Pulmonary artery endothelial cell (primary cell): ENCODE results near the gene MYOZ3. TPM values are rescaled to one million over a fixed set of nuclear protein-coding genes. Genes with fewer than 3 reads are reported as not detected.
A peak's percentile ranks its signal among the peaks of the same experiment; 100 is the strongest.

Source experiments
- DNase-seq: peaks from one replicate; pipeline ENCODE4 v3.0.0-alpha.2; 2011; ENCODE audit warnings: low read depth, low spot score
- total RNA-seq: library from RNA; depleted of rRNA; stranded (reverse); fragments of >200 nt; gene quantifications from 2 replicates; pipeline ENCODE4 v1.2.3, GENCODE V29; 2014

MYOZ3 gene
- total RNA-seq, 1 donor from 2014 or later: 0.59 TPM

DNA sequence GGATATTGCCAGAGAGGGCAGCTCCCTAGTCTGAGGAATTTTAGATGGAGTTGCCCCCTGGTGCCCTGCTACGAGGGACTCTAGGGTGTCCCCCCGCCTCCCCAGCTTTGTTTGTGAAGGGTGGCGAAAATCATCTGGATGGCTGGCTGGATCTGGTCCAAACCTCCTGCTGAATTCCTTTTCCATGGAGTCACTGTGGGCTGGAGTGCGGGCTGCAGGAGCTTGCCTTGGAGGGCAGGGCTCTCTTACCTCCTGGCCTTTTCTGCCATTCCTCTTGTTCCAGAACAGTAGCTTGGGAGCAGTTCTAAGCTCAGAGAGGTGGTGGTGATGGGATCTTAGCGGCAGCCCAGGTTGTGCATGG, 18.5 kb upstream of the MYOZ3 start:
- DNase-seq: peak; percentile 64

DNA sequence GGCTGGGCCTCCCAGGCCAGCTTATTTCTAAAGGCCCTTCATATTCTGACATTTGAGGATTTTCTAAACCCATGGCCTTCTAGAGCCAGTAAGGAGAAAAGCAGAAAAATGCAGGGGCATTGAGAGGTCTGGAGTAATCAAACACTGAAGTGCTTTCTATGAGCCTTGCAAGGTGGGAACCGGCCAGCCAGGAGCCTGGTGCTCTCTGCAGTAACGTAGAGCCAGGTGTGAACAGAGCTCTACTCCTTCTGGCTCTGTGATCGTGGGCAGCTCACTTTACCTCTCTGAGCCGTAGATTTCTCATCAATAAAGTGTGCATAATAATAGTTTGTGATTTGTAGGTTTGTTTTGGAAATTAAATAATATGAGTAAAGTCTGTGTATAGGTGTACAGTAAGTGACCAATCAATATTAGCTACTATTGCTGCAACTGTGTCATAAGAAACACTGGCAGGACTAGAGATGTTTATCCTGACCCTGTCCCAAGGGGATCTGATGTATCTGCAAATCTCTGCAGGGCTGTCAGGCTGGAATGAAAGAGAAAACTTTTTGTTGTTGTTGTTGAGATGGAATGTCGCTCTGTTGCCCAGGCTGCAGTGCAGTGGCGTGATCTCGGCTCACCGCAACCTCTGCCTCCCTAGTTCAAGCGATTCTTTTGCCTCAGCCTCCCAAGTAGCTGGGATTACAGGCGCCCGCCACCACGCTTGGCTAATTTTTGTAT, 17.9 kb upstream of the MYOZ3 start:
- DNase-seq: no peak

GRCh38 chr5:150644058-150644457, 17.0 kb upstream of the MYOZ3 start:
- no peak for DNase-seq

- no peak for DNase-seq
Observed at GRCh38 chr5:150644514-150644913, 16.5 kb upstream of the MYOZ3 start.

- DNase-seq: no peak
Observed at GRCh38 chr5:150645070-150645700, 15.9 kb upstream of the MYOZ3 start.

GRCh38 chr5:150647275-150648251, 13.5 kb upstream of the MYOZ3 start:
- DNase-seq: no peak

DNA sequence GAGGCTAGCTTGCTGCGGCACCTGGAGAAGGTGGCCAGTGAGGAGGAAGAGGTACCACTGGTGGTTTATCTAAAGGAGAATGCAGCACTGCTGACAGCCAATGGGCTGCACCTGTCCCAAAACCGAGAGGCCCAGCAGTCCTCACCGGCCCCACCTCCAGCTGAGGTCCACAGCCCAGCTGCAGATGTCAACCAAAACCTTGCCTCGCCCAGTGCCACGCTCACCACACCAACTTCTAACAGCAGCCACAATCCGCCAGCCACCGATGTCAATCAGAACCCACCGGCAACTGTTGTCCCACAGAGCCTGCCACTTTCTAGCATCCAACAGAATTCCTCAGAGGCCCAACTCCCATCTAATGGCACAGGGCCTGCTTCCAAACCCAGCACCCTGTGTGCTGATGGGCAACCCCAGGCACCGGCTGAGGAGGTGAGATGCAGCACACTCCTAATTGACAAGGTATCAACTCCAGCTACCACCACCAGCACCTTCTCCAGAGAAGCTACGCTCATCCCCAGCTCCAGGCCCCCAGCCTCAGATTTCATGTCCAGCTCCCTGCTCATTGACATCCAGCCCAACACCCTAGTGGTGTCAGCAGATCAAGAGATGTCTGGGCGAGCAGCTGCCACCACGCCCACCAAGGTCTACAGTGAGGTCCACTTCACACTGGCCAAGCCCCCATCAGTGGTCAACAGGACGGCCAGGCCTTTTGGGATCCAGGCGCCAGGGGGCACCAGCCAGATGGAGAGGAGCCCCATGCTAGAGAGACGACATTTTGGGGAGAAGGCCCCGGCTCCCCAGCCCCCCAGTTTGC, 12.6 kb upstream of the MYOZ3 start:
- no peak for DNase-seq

- no peak for DNase-seq
Observed at GRCh38 chr5:150649108-150650020, 11.7 kb upstream of the MYOZ3 start.

DNA sequence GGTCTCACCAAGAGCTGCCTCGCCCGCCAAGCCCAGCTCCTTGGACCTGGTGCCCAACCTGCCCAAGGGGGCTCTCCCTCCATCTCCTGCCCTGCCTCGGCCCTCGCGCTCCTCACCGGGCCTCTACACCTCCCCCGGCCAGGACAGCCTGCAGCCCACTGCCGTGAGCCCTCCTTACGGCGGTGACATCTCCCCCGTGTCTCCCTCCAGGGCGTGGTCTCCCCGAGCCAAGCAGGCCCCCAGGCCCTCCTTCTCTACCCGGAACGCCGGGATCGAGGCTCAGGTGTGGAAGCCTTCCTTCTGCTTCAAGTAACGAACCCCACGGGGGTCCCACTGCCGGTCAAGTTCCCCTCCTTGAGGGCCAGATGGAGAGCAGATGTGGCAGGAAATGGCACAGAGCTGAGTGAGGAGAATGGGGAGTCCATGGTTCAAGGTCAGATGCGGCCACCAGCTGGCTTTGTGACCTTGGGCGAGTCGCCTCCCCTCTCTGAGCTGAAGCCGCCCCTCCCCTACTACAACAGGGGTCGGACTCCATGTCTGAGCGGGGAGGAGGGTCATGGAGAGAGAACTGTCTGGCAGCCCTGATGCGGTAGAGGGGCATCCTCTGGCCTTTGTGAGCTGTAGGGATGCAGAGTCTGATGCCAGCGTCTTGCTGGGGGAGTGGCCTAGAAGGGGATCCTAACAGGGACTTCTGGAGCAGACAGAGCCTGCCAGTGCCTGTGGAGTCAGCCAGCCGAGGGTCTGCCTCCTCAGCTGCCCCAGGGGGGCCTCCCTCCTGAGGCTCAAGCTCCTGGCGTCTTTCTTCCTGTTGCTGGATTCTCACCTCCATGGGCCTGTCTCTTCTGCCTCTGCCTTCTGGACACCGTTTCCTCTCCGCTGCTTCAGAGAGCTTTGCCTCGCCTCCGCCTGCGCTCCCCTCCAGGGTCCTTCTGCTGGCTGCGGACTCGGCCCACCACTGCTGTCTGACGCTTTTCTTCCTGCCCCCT, 10.7 kb upstream of the MYOZ3 start:
- no peak for DNase-seq

- no peak for DNase-seq
Observed at GRCh38 chr5:150651382-150651781, 9.7 kb upstream of the MYOZ3 start.

DNA sequence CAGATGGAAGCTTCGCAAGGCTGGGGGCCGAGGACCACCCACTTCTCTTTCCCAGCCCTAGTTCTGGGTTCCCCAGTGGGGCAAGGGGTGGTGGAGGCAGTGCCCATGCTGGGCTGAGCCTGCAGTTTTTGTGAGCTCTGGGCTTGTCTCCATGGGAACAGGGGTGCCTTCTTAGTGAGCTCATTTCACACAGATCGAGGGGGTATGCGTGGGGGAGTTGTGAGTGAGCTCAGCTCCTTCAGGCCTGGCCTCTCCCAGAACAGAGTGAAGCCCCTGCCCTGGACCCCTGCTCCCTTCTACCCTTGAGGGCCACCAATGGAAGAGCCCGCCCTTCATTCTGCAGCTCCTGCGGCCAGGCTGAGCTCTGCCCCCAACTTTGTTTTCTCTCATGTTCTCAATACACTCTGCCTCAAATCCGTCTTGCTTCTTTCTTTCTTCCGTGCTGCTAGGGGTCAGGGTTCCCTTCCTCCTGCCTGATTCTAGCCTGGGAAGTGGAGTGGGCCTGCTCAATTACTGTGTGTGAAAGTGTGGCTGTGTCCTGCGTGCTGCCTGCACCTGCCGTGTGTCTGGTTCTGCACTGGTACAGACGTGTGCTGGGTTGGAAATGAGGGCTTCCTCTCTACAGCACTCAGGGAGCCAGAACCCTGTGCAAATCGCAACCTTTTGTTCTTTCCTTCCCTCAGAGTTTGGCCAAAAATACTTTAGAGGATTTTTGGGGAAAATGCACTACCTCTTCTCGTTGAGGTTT, 9.0 kb upstream of the MYOZ3 start:
- DNase-seq: no peak

- DNase-seq: no peak
Observed at GRCh38 chr5:150653145-150653761, 7.8 kb upstream of the MYOZ3 start.

DNA sequence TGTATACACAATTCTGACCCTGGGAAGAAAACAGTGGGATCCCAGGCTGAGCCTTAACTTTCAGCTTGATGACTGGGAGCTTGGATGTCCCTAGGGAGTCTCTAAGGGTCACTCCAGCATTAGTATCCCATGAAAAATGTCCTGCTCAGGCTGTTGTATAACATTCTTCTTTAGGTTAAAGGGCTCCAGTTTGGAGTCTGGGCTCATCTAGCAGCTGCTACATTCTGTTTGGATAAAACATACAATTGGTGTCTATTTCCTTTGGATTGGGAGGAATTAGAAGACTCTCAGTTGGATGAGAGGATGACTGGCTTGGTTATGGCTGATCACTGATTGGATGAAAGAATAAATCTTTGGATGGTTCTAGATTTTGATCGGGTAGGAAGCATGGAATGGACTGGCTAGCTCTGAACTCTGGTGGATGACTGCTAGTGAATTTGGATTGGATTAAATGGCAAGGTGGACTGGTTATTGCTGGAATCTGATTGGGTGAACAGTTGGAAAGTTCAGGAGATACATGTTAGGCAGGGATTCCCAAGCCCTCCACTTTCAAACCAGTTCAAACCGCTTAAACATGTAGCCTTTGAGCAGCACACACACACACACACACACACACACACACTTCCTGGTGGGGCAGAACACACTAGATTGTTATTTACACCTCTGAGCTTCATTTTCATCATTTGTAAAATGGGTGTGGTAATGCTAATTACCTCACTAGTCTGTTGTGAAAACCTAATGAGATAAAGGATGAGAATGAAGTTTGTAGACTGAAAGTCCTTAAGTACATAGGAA, 7.1 kb upstream of the MYOZ3 start:
- DNase-seq: no peak

DNA sequence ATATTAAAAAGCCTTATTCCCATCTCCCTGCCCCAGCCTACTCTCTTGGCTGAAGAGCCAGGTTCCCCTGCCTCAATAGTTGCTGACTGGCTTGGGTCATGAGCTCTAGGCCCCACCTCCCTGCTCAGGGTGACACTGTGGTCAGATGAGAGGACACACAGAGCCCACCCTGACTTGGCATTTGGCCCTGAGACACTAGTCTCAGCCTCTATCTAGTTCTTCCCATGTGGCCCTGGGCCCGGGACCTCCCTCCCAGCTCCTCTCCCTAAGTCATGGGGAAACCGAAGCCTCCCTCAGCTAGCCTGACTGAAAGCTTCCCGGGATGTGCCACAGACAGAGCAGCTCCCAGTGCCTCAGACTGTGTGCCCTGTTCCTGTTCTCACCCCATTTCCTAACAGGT, 5.8 kb upstream of the MYOZ3 start:
- no peak for DNase-seq

DNA sequence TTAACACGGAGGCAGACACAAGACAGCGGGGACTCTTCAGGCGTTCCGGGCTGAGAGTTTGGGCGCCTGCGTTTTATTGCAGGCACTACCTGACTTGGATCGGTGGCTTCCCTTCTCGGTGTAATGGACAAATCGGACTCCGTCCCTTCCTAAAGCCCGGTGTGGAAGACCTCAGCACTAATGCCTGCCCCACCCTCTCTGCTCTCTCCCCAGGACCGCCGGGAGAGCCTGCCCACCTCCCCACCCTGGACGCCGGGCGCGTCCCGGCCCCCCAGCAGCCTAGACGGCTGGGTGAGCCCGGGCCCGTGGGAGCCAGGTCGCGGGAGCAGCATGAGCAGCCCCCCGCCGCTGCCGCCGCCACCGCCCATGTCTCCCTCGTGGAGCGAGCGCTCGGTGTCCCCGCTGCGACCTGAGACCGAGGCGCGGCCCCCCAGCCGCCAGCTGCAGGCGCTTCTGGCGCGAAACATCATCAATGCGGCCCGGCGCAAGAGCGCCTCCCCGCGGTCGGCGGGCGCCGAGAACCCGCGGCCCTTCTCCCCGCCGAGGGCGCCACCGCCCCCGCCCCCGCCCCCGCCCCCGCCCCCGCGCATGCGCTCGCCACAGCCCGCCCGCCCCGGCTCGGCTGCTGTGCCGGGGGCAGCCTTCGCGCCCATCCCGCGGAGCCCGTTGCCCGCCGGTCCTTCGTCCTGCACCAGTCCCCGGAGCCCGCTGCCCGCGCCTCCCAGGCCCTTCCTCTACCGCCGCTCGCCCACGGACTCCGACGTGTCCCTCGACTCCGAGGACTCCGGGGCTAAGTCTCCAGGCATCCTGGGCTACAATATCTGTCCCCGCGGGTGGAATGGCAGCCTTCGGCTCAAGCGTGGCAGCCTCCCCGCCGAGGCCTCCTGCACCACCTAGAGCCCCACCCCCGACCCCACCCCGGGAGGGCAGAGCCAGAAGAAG, 4.6 kb upstream of the MYOZ3 start:
- DNase-seq: no peak

GRCh38 chr5:150658121-150658520, 2.9 kb upstream of the MYOZ3 start:
- DNase-seq: no peak
